SK-N-MC (cell line): ENCODE results near the gene RBPJL.

ENCODE experiments used
- DNase-seq: peaks from one replicate; pipeline ENCODE4 v3.0.0-alpha.2; 2011; ENCODE audit warnings: low read depth, low spot score
- H3K27ac ChIP-seq: fragments of 200-600 bp; sonication (generic); 2 replicates; pipeline ENCODE4 v1.5.1; 2016; ENCODE audit warnings: mixed run types
- H3K36me3 ChIP-seq: fragments of 200-600 bp; sonication (generic); 2 replicates; pipeline ENCODE4 v1.6.1; 2017; ENCODE audit warnings: antibody characterized with exemption, low read length, mixed read lengths; ENCODE audit not compliant: insufficient read depth
- H3K4me3 ChIP-seq: fragments of 200-600 bp; sonication (generic); 2 replicates; pipeline ENCODE4 v1.5.1; 2016
- H3K9ac ChIP-seq: fragments of 200-600 bp; sonication (generic); 2 replicates; pipeline ENCODE4 v1.8.0; 2017; ENCODE audit warnings: mixed run types, mixed read lengths; ENCODE audit not compliant: insufficient read length
- H3K9me3 ChIP-seq: fragments of 200-600 bp; sonication (generic); 2 replicates; pipeline ENCODE4 v1.6.1; 2017; ENCODE audit warnings: low read depth, mild to moderate bottlenecking, antibody characterized with exemption, low read length, moderate library complexity, mixed read lengths
- EZH2 ChIP-seq: fragments of 200-600 bp; sonication (generic); IDR thresholded peaks from one replicate; pipeline ENCODE4 v1.6.1; 2017; ENCODE audit warnings: antibody characterized with exemption
- FOXP2 ChIP-seq: optimal IDR thresholded peaks from 2 replicates; pipeline ENCODE3; 2011; ENCODE audit warnings: mild to moderate bottlenecking, moderate library complexity; ENCODE audit not compliant: insufficient read depth; ENCODE audit errors: extremely low read length, control extremely low read depth
- POLR2AphosphoS5 ChIP-seq: IDR thresholded peaks from 2 replicates; pipeline ENCODE4 v1.6.1; 2012; ENCODE audit warnings: mild to moderate bottlenecking, low read depth, low read length, borderline replicate concordance

The RBPJL gene

GRCh38 chr20:45299786-45300185 is 6.9 kb upstream of the RBPJL start:
- Histone ChIP-seq H3K36me3 (no peaks in the 10 kb centered on the region), H3K4me3 (no peak overlapping the region), H3K9ac (no peak overlapping the region), H3K27ac (no peak overlapping the region), H3K9me3 (no peaks in the 10 kb centered on the region)
- TF ChIP-seq POLR2AphosphoS5, result no peak
- no peak for TF ChIP-seq EZH2
- TF ChIP-seq FOXP2, result no peak
- DNase-seq, result no peak

GRCh38 chr20:45300961-45301360 is 5.7 kb upstream of the RBPJL start:
- no peak overlapping the region for H3K4me3 ChIP-seq
- no peak overlapping the region for H3K9ac ChIP-seq
- H3K9me3 ChIP-seq, result no peaks in the 10 kb centered on the region
- no peak overlapping the region for H3K27ac ChIP-seq
- TF ChIP-seq POLR2AphosphoS5 (no peak), EZH2 (no peak), FOXP2 (no peak)
- DNase-seq, result no peak
- no peaks in the 10 kb centered on the region for H3K36me3 ChIP-seq

DNA sequence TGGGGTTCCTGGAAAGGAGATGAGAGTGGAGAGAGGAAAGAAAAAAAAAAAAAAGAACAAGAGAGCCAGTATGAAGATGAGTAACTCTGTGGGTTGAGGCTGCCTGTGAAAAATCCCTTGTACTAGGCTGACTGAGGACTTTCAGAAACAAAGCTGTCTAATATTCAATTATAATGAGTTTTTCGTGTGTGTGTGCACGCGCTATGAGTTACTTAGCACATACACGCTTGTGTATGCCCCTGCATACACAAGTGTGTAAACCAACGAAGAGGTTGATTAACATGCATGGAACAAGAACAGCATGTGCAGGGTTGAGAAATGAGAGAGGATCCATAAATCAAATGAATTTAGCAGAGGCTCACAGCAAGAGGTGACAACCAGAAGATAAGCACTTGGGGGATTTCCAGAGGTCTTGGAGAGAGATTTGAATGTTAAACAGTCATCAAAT is 4.8 kb upstream of the RBPJL start:
- TF ChIP-seq EZH2, result no peak
- TF ChIP-seq FOXP2, result no peak
- TF ChIP-seq POLR2AphosphoS5, result no peak
- peak; percentile 48 for DNase-seq

DNA sequence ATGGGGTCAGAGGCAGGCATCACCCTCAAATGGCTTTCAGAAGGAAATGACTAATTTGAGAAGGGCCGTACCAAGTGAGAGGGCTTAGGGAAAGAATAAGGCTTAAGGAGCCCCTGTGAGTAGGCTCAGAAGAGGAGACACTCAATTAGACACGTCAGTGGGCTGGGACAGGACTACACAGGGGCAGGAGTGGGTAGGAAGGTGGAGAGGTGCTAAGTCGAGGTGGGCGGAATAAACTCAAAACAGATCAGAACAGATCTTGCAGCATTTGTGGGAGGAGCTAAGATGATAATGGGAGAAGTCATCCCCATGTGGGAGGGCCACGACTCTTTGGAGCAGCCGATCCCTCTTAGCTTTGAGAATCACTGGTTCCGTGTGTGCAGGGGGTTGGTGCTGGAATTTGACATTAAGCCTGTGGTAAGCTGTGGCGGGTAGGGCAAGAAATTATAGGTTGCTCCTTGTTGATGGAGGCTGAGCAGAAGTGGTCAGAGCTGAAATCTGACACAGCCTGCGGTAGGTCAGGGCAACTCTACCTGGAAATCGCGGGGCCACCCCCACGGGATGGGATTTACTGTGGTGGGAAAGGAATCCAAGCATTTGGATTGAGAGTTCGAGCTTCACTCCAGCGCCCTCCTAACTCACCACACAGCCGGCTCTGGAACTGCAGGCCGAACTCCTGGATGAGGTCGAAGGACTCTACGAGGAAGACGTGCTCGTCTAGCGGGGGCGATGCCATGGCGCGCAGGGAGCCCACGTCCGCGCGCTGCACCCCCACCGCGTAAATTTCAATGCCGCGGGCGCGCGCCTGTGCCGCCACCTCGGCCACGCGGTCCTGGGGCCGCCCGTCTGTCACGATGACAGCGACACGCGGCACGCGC is 2.8 kb upstream of the RBPJL start:
- TF ChIP-seq EZH2 (no peak), POLR2AphosphoS5 (no peak), FOXP2 (no peak)
- Histone ChIP-seq H3K4me3 (no peak overlapping the region), H3K27ac (no peak overlapping the region), H3K36me3 (no peaks in the 10 kb centered on the region), H3K9me3 (no peaks in the 10 kb centered on the region), H3K9ac (no peak overlapping the region)
- DNase-seq, result no peak

More for the DNA sequence above, 4.8 kb upstream of the RBPJL start:
- H3K9me3 ChIP-seq, result no peaks in the 10 kb centered on the region
- no peak overlapping the region for H3K9ac ChIP-seq
- H3K36me3 ChIP-seq, result no peaks in the 10 kb centered on the region
- H3K27ac ChIP-seq, result no peak overlapping the region
- H3K4me3 ChIP-seq, result peak overlapping the region; percentile 41; the same call in 1 of the 2 replicates

- Histone ChIP-seq H3K4me3 (no peak overlapping the region), H3K9me3 (no peaks in the 10 kb centered on the region), H3K27ac (no peak overlapping the region), H3K9ac (no peak overlapping the region), H3K36me3 (no peaks in the 10 kb centered on the region)
- no peak for TF ChIP-seq FOXP2
- TF ChIP-seq POLR2AphosphoS5, result no peak
- no peak for TF ChIP-seq EZH2
- no peak for DNase-seq
Measured at GRCh38 chr20:45304464-45304999, 2.1 kb upstream of the RBPJL start.

DNA sequence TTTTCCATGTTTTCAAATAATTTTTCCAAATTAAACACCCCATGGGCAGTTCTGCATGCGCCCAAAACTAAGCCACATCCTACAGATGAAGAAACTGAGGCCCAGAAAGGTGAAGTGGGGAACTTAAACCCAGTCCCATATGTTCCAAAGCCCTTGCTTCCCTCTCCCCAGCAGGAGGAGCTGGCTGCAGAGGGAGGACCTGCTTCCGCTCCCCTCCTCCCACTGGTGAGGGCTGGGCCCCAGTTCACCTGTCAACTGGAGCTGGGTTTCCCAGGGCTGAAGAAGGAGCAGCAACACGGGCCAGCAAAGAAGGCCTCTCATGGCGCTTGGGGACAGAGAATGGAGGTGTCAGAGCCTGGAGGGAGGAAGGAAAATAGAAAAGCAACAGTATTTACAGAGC is 1.4 kb upstream of the RBPJL start:
- no peak for DNase-seq
- TF ChIP-seq FOXP2, result no peak

DNA sequence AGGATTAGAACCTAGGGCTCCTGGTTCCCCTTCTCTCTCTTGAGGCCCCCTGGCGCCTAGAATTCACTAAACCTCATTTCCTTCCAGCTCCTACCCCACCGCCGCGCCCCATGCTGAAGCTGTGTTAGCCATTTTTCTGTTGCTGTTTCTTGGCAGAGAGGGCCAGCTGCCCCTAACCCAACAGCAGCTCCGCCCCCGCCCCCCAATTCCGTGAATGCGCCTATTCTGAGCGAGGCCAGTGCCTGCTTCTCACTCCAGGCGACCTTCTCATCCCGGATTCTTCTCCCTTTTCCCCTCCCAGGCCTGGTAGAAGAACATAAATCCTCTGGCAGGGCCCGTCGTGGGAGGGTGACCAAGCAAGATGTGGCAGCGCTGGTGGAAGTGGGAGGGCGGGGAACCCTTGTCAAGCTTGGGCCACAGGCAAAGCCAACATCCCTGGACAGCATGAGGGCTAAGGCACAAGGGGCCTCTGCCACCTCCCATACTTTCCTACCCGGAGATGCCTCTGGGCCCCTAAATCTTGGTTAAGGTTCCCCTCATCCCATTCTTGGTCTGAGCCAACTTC is 518 bp downstream of the RBPJL start:
- Histone ChIP-seq H3K9me3 (no peaks in the 10 kb centered on the region), H3K4me3 (no peak overlapping the region), H3K9ac (no peak overlapping the region), H3K27ac (no peak overlapping the region), H3K36me3 (no peaks in the 10 kb centered on the region)
- TF ChIP-seq POLR2AphosphoS5, result no peak
- TF ChIP-seq EZH2, result no peak
- no peak for TF ChIP-seq FOXP2
- DNase-seq, result no peak

More for the DNA sequence above, 1.4 kb upstream of the RBPJL start:
- Histone ChIP-seq H3K27ac (no peak overlapping the region), H3K4me3 (no peak overlapping the region), H3K9me3 (no peaks in the 10 kb centered on the region), H3K9ac (no peak overlapping the region), H3K36me3 (no peaks in the 10 kb centered on the region)

- TF ChIP-seq FOXP2 (no peak), POLR2AphosphoS5 (no peak), EZH2 (no peak)
- Histone ChIP-seq H3K9ac (no peak within 1 kb of the TSS), H3K9me3 (no peaks in the 10 kb centered on the region), H3K36me3 (no peaks in the 10 kb centered on the region), H3K4me3 (no peak within 1 kb of the TSS), H3K27ac (no peak within 1 kb of the TSS)
- DNase-seq, result no peak
Measured at GRCh38 chr20:45308117-45308778, 1.6 kb downstream of the RBPJL start, which contains the start of gene MATN4. Gene MATN4, minus strand, starts transcription at chr20:45308299. Its CDS starts 2,717 bp downstream, at chr20:45305582.
